ENCODE measurements around the gene STPG1.

Gene STPG1

DNA sequence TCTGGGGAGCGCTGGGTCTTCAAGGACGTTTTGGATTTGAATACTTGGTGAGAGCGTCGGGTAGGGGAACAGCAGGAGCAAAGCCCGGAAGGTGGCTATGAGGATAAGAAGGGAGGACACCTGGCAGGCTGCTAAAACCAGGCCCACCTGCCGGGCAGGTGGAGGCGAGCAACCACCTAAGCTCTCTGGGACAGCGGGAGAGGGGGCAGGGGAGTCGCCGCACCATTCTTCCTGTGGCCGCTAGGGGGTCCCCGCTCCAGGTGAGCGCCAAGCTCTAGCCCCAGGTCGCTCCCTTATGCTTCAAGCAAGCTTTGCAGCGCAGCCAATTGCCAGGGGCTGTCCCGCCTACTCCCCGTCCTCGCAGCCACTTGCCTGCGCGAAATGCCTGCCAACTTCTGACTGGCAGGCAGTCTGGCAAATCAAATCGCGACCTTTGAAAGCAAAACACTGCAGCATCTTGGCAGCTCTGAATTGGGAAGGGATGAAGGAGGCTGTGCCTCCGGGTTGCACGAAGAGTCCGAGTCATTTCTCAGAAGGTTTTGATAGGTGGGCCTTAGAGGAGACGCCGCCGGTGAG, 1.8 kb upstream of the STPG1 start, which contains the start of gene NIPAL3:
Gene NIPAL3 (plus strand): TSS at position 469 of the 576 bp plus-strand sequence. CDS start 3,746 bp downstream, outside the sequence.
- peaks cover 0 to 16% of the 10 kb centered on the region in 2 experiments; a peak in 2 of 3 replicates for H3K36me3 ChIP-seq (ENCODE audit: control insufficient read depth in 2 of 2, insufficient read depth in 1 of 2, low read length in 2 of 2)
- ChIA-PET POLR2A (interaction anchor here (0.6 to 1.8 kb wide), 11 partner anchors 9 to 637 kb away, joined by 3 to 7 read pairs (median 3); partner anchors contain the start of genes PITHD1 and RCAN3), CTCF (interaction anchor here (0.6 to 3.2 kb wide), 38 partner anchors 9 to 883 kb away, joined by 3 to 27 read pairs (median 4); no protein-coding TSS in a partner anchor)
- H3K9me3 ChIP-seq (ENCODE audit: control insufficient read depth, insufficient read depth, low read depth, low read length) = no peaks in the 10 kb centered on the region
- no peak within 1 kb of the TSS; the same call in 1 of the 2 replicates for H3K27ac ChIP-seq (ENCODE audit: extremely low read depth, low read depth, low read length)
- peaks cover 6% of the 10 kb centered on the region for H3K4me1 ChIP-seq (ENCODE audit: control insufficient read depth, insufficient read depth, low read length)
- H3K4me3 ChIP-seq (ENCODE audit: low read depth, low read length) = peak within 1 kb of the TSS; percentile 49
- no peak for TF ChIP-seq ZNF48 (tag by site-specific recombination; IDR thresholded peaks at IDR 0.05)
- TF ChIP-seq, protein P1, sequence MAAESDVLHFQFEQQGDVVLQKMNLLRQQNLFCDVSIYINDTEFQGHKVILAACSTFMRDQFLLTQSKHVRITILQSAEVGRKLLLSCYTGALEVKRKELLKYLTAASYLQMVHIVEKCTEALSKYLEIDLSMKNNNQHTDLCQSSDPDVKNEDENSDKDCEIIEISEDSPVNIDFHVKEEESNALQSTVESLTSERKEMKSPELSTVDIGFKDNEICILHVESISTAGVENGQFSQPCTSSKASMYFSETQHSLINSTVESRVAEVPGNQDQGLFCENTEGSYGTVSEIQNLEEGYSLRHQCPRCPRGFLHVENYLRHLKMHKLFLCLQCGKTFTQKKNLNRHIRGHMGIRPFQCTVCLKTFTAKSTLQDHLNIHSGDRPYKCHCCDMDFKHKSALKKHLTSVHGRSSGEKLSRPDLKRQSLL (tag by site-specific recombination; IDR thresholded peaks at IDR 0.05) = peak; percentile 66; the same call in 1 of the 2 replicates
- TF ChIP-seq, protein P2, sequence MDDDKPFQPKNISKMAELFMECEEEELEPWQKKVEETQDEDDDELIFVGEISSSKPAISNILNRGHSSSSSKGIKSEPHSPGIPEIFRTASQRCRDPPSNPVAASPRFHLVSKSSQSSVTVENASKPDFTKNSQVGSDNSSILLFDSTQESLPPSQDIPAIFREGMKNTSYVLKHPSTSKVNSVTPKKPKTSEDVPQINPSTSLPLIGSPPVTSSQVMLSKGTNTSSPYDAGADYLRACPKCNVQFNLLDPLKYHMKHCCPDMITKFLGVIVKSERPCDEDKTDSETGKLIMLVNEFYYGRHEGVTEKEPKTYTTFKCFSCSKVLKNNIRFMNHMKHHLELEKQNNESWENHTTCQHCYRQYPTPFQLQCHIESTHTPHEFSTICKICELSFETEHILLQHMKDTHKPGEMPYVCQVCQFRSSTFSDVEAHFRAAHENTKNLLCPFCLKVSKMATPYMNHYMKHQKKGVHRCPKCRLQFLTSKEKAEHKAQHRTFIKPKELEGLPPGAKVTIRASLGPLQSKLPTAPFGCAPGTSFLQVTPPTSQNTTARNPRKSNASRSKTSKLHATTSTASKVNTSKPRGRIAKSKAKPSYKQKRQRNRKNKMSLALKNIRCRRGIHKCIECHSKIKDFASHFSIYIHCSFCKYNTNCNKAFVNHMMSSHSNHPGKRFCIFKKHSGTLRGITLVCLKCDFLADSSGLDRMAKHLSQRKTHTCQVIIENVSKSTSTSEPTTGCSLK (tag by site-specific recombination; IDR thresholded peaks at IDR 0.05) = no peak
- TF ChIP-seq ZNF16 (tag by site-specific recombination; IDR thresholded peaks at IDR 0.05; ENCODE audit: low read depth) = no peak
- peak; percentile 69 for TF ChIP-seq ZIC2 (tag by site-specific recombination; IDR thresholded peaks at IDR 0.05)
- TF ChIP-seq ZXDB (tag by site-specific recombination; IDR thresholded peaks at IDR 0.05) = peak; percentile 89
- TF ChIP-seq ZNF76 (tag by site-specific recombination; IDR thresholded peaks at IDR 0.05; ENCODE audit: borderline replicate concordance, low read depth) = peak; percentile 38; the same call in 1 of the 2 replicates
- TF ChIP-seq, protein P3, sequence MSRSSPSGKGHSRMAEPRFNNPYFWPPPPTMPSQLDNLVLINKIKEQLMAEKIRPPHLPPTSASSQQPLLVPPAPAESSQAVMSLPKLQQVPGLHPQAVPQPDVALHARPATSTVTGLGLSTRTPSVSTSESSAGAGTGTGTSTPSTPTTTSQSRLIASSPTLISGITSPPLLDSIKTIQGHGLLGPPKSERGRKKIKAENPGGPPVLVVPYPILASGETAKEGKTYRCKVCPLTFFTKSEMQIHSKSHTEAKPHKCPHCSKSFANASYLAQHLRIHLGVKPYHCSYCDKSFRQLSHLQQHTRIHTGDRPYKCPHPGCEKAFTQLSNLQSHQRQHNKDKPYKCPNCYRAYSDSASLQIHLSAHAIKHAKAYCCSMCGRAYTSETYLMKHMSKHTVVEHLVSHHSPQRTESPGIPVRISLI (tag by site-specific recombination; IDR thresholded peaks at IDR 0.05) = no peak
- TF ChIP-seq ZNF248 (tag by site-specific recombination; IDR thresholded peaks at IDR 0.05) = no peak
- TF ChIP-seq BCL11B (tag by site-specific recombination; IDR thresholded peaks at IDR 0.05; ENCODE audit: low read depth) = no peak
- no peak for TF ChIP-seq KLF1 (tag by site-specific recombination; IDR thresholded peaks at IDR 0.05)
- peak; percentile 99 for TF ChIP-seq SP2 (tag by site-specific recombination; IDR thresholded peaks at IDR 0.05)
- no peak for TF ChIP-seq IKZF3 (tag by site-specific recombination; IDR thresholded peaks at IDR 0.05)
- TF ChIP-seq ZNF544 (tag by site-specific recombination; IDR thresholded peaks at IDR 0.05) = no peak
- TF ChIP-seq, protein P4, sequence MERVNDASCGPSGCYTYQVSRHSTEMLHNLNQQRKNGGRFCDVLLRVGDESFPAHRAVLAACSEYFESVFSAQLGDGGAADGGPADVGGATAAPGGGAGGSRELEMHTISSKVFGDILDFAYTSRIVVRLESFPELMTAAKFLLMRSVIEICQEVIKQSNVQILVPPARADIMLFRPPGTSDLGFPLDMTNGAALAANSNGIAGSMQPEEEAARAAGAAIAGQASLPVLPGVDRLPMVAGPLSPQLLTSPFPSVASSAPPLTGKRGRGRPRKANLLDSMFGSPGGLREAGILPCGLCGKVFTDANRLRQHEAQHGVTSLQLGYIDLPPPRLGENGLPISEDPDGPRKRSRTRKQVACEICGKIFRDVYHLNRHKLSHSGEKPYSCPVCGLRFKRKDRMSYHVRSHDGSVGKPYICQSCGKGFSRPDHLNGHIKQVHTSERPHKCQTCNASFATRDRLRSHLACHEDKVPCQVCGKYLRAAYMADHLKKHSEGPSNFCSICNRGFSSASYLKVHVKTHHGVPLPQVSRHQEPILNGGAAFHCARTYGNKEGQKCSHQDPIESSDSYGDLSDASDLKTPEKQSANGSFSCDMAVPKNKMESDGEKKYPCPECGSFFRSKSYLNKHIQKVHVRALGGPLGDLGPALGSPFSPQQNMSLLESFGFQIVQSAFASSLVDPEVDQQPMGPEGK (tag by site-specific recombination; IDR thresholded peaks at IDR 0.05) = peak; percentile 84
- TF ChIP-seq ZNF174 (tag by site-specific recombination; IDR thresholded peaks at IDR 0.05) = no peak
- no peak for TF ChIP-seq ZNF223 (tag by site-specific recombination; IDR thresholded peaks at IDR 0.05)
- TF ChIP-seq, protein P5, sequence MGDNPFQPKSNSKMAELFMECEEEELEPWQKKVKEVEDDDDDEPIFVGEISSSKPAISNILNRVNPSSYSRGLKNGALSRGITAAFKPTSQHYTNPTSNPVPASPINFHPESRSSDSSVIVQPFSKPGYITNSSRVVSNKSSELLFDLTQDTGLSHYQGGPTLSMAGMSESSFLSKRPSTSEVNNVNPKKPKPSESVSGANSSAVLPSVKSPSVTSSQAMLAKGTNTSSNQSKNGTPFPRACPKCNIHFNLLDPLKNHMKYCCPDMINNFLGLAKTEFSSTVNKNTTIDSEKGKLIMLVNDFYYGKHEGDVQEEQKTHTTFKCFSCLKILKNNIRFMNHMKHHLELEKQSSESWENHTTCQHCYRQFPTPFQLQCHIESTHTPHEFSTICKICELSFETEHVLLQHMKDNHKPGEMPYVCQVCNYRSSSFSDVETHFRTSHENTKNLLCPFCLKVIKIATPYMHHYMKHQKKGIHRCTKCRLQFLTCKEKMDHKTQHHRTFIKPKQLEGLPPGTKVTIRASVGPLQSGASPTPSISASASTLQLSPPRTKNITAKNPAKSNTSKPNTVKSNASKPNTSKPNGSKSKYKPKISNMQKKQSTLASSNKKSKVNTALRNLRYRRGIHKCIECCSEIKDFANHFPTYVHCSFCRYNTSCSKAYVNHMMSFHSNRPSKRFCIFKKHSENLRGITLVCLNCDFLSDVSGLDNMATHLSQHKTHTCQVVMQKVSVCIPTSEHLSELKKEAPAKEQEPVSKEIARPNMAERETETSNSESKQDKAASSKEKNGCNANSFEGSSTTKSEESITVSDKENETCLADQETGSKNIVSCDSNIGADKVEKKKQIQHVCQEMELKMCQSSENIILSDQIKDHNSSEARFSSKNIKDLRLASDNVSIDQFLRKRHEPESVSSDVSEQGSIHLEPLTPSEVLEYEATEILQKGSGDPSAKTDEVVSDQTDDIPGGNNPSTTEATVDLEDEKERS (tag by site-specific recombination; IDR thresholded peaks at IDR 0.05) = no peak
- TF ChIP-seq ZNF555 (tag by site-specific recombination; conservative IDR thresholded peaks at IDR 0.05) = no peak
- no peak for TF ChIP-seq YY1 (tag by site-specific recombination; IDR thresholded peaks at IDR 0.05)
- TF ChIP-seq ZNF366 (tag by site-specific recombination; conservative IDR thresholded peaks at IDR 0.05) = 0 out of 2 replicates have a peak, but pooled peaks have one; percentile 53
- TF ChIP-seq RBAK (tag by site-specific recombination; IDR thresholded peaks at IDR 0.05) = no peak
- TF ChIP-seq ZSCAN30 (tag by site-specific recombination; IDR thresholded peaks at IDR 0.05) = no peak; the same call in 1 of the 2 replicates
- no peak for TF ChIP-seq ZNF394 (tag by site-specific recombination; IDR thresholded peaks at IDR 0.05; ENCODE audit: borderline replicate concordance)
- TF ChIP-seq ZNF664 (tag by site-specific recombination; IDR thresholded peaks at IDR 0.05) = no peak
- no peak for TF ChIP-seq ZNF837 (tag by site-specific recombination; IDR thresholded peaks at IDR 0.05)
- no peak for TF ChIP-seq MYNN (tag by site-specific recombination; IDR thresholded peaks at IDR 0.05; ENCODE audit: borderline replicate concordance)
- TF ChIP-seq, protein P6, sequence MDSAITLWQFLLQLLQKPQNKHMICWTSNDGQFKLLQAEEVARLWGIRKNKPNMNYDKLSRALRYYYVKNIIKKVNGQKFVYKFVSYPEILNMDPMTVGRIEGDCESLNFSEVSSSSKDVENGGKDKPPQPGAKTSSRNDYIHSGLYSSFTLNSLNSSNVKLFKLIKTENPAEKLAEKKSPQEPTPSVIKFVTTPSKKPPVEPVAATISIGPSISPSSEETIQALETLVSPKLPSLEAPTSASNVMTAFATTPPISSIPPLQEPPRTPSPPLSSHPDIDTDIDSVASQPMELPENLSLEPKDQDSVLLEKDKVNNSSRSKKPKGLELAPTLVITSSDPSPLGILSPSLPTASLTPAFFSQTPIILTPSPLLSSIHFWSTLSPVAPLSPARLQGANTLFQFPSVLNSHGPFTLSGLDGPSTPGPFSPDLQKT (IDR thresholded peaks at IDR 0.05; ENCODE audit: borderline replicate concordance, low read depth, low read length) = no peak

All from HEK293 (cell line).